ENCODE measurements around the gene DSG3.

GRCh38 chr18:31430072-31430471 lies 17.5 kb upstream of the DSG3 start:
- TF ChIP-seq CTCF (IDR thresholded peaks at IDR 0.05) (no peak), ZFX (IDR thresholded peaks at IDR 0.05; ENCODE audit: borderline replicate concordance) (no peak)

Measured in 22Rv1 (cell line).